SK-N-SH treated with all-trans-retinoic acid at 6 μM for 48 hours (cell line): Measurements from ENCODE around the gene MEX3A.

Experiments used
- ARNTL ChIP-seq: fragments of 450-650 bp; formaldehyde crosslinking; IDR thresholded peaks from 2 replicates; pipeline ENCODE4 v1.5.0; 2020; ENCODE audit warnings: low read depth, mild to moderate bottlenecking, moderate library complexity, borderline replicate concordance
- BACH2 ChIP-seq: fragments of 250-450 bp; sonication (Bioruptor Pico); IDR thresholded peaks from 2 replicates; pipeline ENCODE4 v1.9.0; 2021; ENCODE audit warnings: mild to moderate bottlenecking, borderline replicate concordance
- GLIS3 ChIP-seq: fragments of 250-450 bp; sonication (Bioruptor Pico); IDR thresholded peaks from 2 replicates; pipeline ENCODE4 v1.5.0; 2020; ENCODE audit warnings: mild to moderate bottlenecking, moderate library complexity
- OSR1 ChIP-seq: fragments of 250-450 bp; sonication (Bioruptor Pico); IDR thresholded peaks from 2 replicates; pipeline ENCODE4 v1.8.0; 2022; ENCODE audit warnings: moderate library complexity, mild to moderate bottlenecking, inconsistent platforms
- TOX ChIP-seq: fragments of 250-450 bp; sonication (Bioruptor Pico); IDR thresholded peaks from 2 replicates; pipeline ENCODE4 v1.8.0; 2021; ENCODE audit warnings: mild to moderate bottlenecking, moderate library complexity, borderline replicate concordance
- ZNF8 ChIP-seq: fragments of 450-650 bp; formaldehyde crosslinking; IDR thresholded peaks from 2 replicates; pipeline ENCODE4 v1.5.0; 2020; ENCODE audit warnings: mild to moderate bottlenecking, moderate library complexity
- TF ChIP-seq, protein P1 (sequence below): fragments of 250-450 bp; sonication (Bioruptor Pico); IDR thresholded peaks from 2 replicates; pipeline ENCODE4 v1.8.0; 2020; ENCODE audit warnings: mild to moderate bottlenecking, moderate library complexity, borderline replicate concordance
- TF ChIP-seq, protein P2 (sequence below): fragments of 250-450 bp; sonication (Bioruptor Pico); IDR thresholded peaks from 2 replicates; pipeline ENCODE4 v1.8.0; 2021; ENCODE audit warnings: low read depth, mild to moderate bottlenecking, moderate library complexity, borderline replicate concordance

DNA sequence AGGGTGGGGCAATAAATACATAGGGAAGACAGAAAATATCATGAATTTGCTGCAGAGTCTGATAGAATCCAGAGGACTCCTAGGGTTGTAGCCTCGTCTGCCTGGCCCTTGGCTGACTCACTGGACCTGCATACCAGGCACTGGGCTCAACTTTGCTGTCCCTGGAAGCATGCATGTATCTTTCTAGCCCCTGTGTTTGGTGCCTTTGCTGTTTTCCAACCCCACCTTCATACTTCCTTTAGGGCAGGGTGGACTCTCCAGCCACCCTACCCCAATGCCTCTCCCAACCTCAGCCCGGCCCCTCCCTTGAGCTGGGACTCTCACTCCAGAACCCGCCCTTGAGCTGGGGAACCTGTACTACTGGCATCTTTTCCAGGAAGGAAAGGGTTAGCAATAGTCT, 20.1 kb downstream of the MEX3A start:
- TF ChIP-seq ARNTL (CRISPR knock-in tag) = no peak
- TF ChIP-seq GLIS3 (CRISPR knock-in tag) = no peak
- no peak for TF ChIP-seq TOX (CRISPR knock-in tag)
- no peak for TF ChIP-seq BACH2 (CRISPR knock-in tag)
- TF ChIP-seq, protein P1, sequence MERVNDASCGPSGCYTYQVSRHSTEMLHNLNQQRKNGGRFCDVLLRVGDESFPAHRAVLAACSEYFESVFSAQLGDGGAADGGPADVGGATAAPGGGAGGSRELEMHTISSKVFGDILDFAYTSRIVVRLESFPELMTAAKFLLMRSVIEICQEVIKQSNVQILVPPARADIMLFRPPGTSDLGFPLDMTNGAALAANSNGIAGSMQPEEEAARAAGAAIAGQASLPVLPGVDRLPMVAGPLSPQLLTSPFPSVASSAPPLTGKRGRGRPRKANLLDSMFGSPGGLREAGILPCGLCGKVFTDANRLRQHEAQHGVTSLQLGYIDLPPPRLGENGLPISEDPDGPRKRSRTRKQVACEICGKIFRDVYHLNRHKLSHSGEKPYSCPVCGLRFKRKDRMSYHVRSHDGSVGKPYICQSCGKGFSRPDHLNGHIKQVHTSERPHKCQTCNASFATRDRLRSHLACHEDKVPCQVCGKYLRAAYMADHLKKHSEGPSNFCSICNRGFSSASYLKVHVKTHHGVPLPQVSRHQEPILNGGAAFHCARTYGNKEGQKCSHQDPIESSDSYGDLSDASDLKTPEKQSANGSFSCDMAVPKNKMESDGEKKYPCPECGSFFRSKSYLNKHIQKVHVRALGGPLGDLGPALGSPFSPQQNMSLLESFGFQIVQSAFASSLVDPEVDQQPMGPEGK (CRISPR knock-in tag) = no peak
- TF ChIP-seq, protein P2, sequence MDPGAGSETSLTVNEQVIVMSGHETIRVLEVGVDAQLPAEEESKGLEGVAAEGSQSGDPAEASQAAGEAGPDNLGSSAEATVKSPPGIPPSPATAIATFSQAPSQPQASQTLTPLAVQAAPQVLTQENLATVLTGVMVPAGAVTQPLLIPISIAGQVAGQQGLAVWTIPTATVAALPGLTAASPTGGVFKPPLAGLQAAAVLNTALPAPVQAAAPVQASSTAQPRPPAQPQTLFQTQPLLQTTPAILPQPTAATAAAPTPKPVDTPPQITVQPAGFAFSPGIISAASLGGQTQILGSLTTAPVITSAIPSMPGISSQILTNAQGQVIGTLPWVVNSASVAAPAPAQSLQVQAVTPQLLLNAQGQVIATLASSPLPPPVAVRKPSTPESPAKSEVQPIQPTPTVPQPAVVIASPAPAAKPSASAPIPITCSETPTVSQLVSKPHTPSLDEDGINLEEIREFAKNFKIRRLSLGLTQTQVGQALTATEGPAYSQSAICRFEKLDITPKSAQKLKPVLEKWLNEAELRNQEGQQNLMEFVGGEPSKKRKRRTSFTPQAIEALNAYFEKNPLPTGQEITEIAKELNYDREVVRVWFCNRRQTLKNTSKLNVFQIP = no peak
- TF ChIP-seq ZNF8 = no peak
- no peak for TF ChIP-seq OSR1 (CRISPR knock-in tag)
